HG02840 (cell line): ENCODE data around the gene KRTAP10-3.

Source experiments
- ATAC-seq: cut with Tn5 transposase; IDR thresholded peaks from one replicate; pipeline ENCODE4 v1.9.1; 2021; ENCODE audit warnings: mild to moderate bottlenecking, moderate library complexity, moderate number of reproducible peaks; ENCODE audit not compliant: unreplicated experiment, low FRiP score

The KRTAP10-3 gene

GRCh38 chr21:44509539-44509938, 49.1 kb downstream of the KRTAP10-3 start:
- no peak for ATAC-seq

DNA sequence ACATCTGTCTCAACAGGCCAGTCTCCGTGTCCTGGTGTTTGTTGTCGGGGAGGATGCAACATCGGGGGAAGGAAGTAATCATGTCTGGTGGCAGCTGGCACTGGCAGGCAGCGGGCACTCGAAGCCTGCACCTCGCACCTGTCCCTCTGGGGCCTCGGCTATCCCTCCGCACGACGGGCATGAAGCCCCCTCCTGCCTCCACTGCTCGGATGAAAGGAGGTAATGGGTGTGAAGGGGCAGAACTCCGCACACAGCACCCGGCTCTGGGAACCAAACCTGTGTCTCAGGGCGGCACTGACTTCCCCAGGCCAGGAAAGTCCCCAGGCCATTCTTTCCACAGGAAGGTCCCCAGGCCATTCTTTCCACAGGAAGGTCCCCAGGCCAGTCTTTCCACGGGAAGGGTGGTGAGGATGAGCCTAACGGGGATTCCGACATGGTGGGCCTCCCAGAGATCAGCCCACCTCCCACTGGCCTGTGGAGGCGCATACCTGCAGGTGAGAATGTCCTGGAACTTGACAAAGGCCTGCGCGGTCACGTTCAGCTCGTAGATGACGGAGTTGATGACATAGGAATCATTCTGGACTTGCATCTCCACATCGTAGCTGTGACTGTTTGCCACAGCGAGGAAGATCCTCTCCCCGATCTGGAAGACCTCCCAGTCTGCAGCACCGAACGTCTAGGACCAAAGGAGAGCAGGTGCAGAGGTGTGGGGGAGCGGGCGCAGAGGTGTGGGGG, 49.7 kb downstream of the KRTAP10-3 start:
- no peak for ATAC-seq

GRCh38 chr21:44508426-44508710, 50.2 kb downstream of the KRTAP10-3 start:
- ATAC-seq: no peak
